ENCODE results near the gene TBCD.

- TF ChIP-seq EZH2 (IDR thresholded peaks at IDR 0.05; ENCODE audit: insufficient read depth, poor library complexity, severe bottlenecking) (no peak), EZH2phosphoT487 (IDR thresholded peaks at IDR 0.05; ENCODE audit: insufficient read depth, low read depth) (no peak)
Measured at GRCh38 chr17:82860606-82861392, 108.9 kb downstream of the TBCD start.
